ENCODE data around the gene MYOZ1.

- peak; percentile 25 for TF ChIP-seq JUN (IDR thresholded peaks at IDR 0.05; ENCODE audit: borderline replicate concordance, insufficient read depth, insufficient read length, low read depth)
- no peak for TF ChIP-seq CTCF (IDR thresholded peaks at IDR 0.05; ENCODE audit: extremely low read depth in 1 of 2, insufficient read depth in 1 of 2, low read depth in 1 of 2, low read length in 2 of 2)
- TF ChIP-seq POLR2AphosphoS5 (IDR thresholded peaks at IDR 0.05; ENCODE audit: insufficient read depth, low read depth, low read length), result no peak
- TF ChIP-seq EZH2 (IDR thresholded peaks at IDR 0.05; ENCODE audit: borderline replicate concordance, low read depth, low read length, severe bottlenecking), result no peak
- TF ChIP-seq MAX (IDR thresholded peaks at IDR 0.05; ENCODE audit: insufficient read depth, insufficient read length), result no peak
Observed at GRCh38 chr10:73590881-73591799, 50.1 kb downstream of the MYOZ1 start, which contains the start of gene USP54.

Measured in endothelial cell of umbilical vein (primary cell).